ENCODE data around the gene C3orf70. TPM values are rescaled to one million over a fixed set of nuclear protein-coding genes. Genes with fewer than 3 reads are reported as not detected.

Gene C3orf70
- under 0.01 TPM in 1 of 2 replicates, not detected in the other for total RNA-seq

GRCh38 chr3:185152410-185153170 lies at the start of gene C3orf70:
C3orf70 (minus strand) TSS chr3:185153060; CDS start chr3:185152823, 237 bp downstream.

Other genes starting within 250 kb of the C3orf70 start
- 2.7 and 5.6 TPM in 2 replicates for gene EHHADH, start 101.0 kb upstream of the C3orf70 start, total RNA-seq
- 22.6 and 27.7 TPM in 2 replicates for gene MAP3K13, start 210.1 kb upstream of the C3orf70 start, total RNA-seq